ENCODE data around the gene GPRC5C.
"Not testable (repeated sequence)": the region's sequence is repeated elsewhere in the genome, so short reads cannot be mapped to it uniquely, and the experiment has no call there.

GPRC5C gene

DNA sequence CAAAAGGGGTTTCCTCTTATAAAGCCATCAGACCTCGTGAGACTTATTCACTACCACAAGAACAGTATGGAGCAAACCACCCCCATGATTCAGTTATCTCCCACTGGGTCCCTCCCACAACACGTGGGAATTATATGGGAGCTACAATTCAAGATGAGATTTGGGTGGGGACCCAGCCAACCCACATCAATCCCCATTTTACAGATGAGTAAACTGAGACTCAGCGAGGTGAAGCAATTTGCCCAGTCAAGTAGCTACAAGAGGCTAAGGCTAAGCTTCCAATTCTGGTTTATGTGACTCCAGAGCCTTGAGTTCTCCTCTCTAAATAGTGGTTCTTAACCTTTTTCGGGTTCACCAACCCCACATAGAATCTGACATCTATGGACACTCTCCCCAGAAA is 43.3 kb downstream of the GPRC5C start:
- no peak for FAIRE-seq

DNA sequence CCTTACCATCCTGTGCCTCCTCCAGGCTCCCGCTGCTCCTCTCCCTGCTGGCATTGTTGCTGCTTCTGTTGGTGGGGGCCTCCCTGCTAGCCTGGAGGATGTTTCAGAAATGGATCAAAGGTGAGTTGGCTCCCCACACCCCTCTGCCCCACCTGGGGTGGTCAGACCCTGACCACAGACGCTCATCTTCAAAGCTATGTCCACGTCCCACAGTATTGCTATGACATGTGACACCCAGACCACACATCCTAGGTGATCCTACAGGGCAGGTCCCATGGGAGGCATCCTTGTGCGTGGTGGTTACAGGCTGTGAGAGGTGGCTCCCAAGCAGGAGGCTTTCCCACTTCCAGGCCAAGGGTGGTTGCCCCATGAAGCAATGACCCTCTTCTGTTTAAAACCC is 45.5 kb downstream of the GPRC5C start:
- no peak for FAIRE-seq

- FAIRE-seq = no peak
Measured at GRCh38 chr17:74478420-74479100, 46.7 kb downstream of the GPRC5C start.

DNA sequence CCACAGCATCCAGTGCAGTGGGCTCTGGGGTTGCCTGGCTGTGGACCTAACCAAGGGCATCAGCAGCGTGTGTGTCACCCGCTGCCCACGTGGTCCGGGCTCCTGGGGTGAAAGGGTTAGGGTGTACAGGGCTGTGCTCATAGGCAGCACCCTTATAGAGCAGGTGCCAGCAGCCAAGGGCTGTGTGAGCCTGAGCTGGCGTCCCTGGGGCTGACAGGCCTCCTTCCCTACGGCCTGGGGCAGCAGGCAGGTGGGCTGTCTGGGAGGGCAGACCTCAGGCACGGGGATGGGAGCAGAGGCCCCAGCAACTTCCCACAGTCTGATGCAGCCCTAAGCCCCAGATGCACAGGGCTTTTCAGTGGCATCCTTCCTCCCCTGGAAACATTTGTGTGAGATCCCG is 48.4 kb downstream of the GPRC5C start:
- no peak for FAIRE-seq

DNA sequence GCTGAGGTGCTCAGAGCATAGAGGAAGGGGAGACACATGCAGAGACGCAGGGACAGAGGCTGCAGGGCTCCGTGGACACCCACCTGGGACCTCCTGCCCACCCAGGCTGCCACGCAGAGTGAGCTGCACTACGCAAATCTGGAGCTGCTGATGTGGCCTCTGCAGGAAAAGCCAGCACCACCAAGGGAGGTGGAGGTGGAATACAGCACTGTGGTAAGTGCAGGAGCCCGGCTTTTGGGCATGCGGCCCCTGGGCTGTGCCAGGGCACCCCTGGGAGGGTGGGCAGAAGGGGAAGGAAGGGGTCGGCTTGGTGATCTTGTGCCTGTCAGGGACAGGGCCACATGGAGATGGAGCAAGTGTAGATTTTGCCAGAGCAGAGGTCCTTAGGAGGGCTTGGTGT is 49.7 kb downstream of the GPRC5C start:
- FAIRE-seq = no peak

GRCh38 chr17:74484066-74484465 is 52.2 kb downstream of the GPRC5C start:
- no peak for FAIRE-seq

GRCh38 chr17:74485022-74485743 is 53.3 kb downstream of the GPRC5C start:
- FAIRE-seq = no peak

GRCh38 chr17:74485841-74486240 is 54.0 kb downstream of the GPRC5C start:
- no peak for FAIRE-seq

GRCh38 chr17:74488276-74488675 is 56.4 kb downstream of the GPRC5C start:
- not testable (repeated sequence) for FAIRE-seq

DNA sequence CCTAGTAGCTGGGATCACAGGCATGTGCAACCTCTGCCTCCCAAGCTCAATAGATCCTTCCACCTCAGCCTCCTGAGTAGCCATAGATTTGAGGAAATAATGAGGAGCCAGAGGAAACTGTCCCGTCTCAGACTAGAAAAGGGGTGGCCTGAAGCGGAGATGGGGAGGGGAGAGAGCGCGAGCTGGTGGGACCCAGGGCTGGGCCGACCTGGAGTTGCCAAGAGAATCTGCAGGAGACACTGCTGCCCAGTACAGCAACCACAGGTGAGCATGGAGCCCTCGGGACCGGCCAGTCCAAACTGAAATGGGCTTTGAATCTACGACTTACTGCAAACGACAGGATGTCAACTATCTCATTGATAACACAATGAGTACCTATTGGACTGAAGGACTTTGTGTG is 58.8 kb downstream of the GPRC5C start:
- FAIRE-seq = no peak

DNA sequence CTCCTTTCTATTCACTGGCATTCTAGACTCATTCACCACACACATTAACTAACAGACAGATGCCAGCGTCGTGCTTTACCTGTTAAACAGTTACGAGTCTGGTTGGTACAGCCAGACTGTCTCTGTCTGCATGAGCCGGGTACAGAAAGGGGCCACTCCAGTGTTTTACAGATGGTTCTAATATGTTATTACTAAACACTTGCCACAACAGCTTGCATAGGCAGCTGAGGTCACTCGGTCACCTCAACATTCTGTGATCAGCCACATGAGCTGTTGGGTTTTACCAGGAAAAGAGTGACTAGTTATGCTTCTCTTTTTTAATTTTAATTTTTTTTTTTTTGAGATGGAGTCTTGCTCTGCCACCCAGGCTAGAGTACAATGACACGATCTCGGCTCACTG is 59.7 kb downstream of the GPRC5C start:
- FAIRE-seq = no peak

DNA sequence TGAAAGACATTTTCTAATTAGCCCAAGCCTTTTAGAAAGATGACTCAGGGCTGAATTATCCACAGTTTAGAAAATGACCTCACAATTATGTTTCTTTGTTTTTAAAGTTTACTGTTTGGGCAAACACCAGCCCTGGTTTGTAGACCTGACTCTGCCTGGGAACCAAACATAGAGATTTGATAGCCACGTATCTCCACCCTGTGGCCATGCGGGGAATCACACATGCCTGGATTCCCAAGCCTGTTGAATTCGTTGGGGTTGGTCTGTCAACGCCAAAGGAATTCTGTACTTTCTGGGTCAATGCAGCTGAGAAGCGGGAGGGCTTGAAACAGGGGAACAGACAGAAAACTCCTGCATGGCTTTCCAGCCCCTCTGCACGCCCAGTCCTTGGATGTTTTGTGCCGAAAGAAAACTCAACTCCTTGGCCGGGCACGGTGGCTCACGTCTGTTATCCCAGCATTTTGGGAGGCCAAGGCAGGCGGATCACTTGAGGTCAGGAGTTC is 61.5 kb downstream of the GPRC5C start:
- peak; percentile 62 for FAIRE-seq
